Measurements from ENCODE around the gene FBXL13.
"Not testable (repeated sequence)": the region's sequence is repeated elsewhere in the genome, so short reads cannot be mapped to it uniquely, and the experiment has no call there.

The FBXL13 gene

GRCh38 chr7:102996957-102997356, 77.6 kb downstream of the FBXL13 start:
- H3K27ac ChIP-seq (ENCODE audit: low read depth, low read length) = no peak overlapping the region
- H3K9ac ChIP-seq (ENCODE audit: low read depth, low read length) = no peak overlapping the region
- peaks cover 5% of the 10 kb centered on the region; the same call in 1 of the 2 replicates for H3K9me3 ChIP-seq (ENCODE audit: control insufficient read depth, insufficient read depth, low read length)
- H3K36me3 ChIP-seq (ENCODE audit: control insufficient read depth, insufficient read depth, low read length) = no peaks in the 10 kb centered on the region
- no peaks in the 10 kb centered on the region for H3K27me3 ChIP-seq (ENCODE audit: control insufficient read depth, insufficient read depth, low read length)
- H3K4me1 ChIP-seq (ENCODE audit: control insufficient read depth, insufficient read depth, low read length) = peaks cover 8% of the 10 kb centered on the region; the same call in 1 of the 2 replicates
- H3K4me3 ChIP-seq (ENCODE audit: low read depth, low read length) = no peak overlapping the region

- H3K27ac ChIP-seq (ENCODE audit: low read depth, low read length); H3K4me1 ChIP-seq (ENCODE audit: control insufficient read depth, insufficient read depth, low read length); H3K4me3 ChIP-seq (ENCODE audit: low read depth, low read length); H3K9me3 ChIP-seq (ENCODE audit: control insufficient read depth, insufficient read depth, low read length); H3K9ac ChIP-seq (ENCODE audit: low read depth, low read length); H3K36me3 ChIP-seq (ENCODE audit: control insufficient read depth, insufficient read depth, low read length); H3K27me3 ChIP-seq (ENCODE audit: control insufficient read depth, insufficient read depth, low read length): not testable (repeated sequence)
Observed at GRCh38 chr7:102995609-102996008, 79.0 kb downstream of the FBXL13 start.

GRCh38 chr7:102994567-102994966, 80.0 kb downstream of the FBXL13 start:
- H3K27ac ChIP-seq (ENCODE audit: low read depth, low read length) = no peak overlapping the region
- no peak overlapping the region for H3K4me3 ChIP-seq (ENCODE audit: low read depth, low read length)
- peaks cover 5% of the 10 kb centered on the region; the same call in 1 of the 2 replicates for H3K9me3 ChIP-seq (ENCODE audit: control insufficient read depth, insufficient read depth, low read length)

GRCh38 chr7:102993718-102994029, 80.9 kb downstream of the FBXL13 start:
- no peak overlapping the region for H3K4me3 ChIP-seq (ENCODE audit: low read depth, low read length)
- H3K27ac ChIP-seq (ENCODE audit: low read depth, low read length) = no peak overlapping the region
- H3K9ac ChIP-seq (ENCODE audit: low read depth, low read length) = no peak overlapping the region
- peaks cover 8% of the 10 kb centered on the region; the same call in 1 of the 2 replicates for H3K4me1 ChIP-seq (ENCODE audit: control insufficient read depth, insufficient read depth, low read length)
- H3K36me3 ChIP-seq (ENCODE audit: control insufficient read depth, insufficient read depth, low read length) = no peaks in the 10 kb centered on the region
- no peaks in the 10 kb centered on the region for H3K27me3 ChIP-seq (ENCODE audit: control insufficient read depth, insufficient read depth, low read length)
- H3K9me3 ChIP-seq (ENCODE audit: control insufficient read depth, insufficient read depth, low read length) = peaks cover 5% of the 10 kb centered on the region; the same call in 1 of the 2 replicates

More at GRCh38 chr7:102994567-102994966, 80.0 kb downstream of the FBXL13 start:
- Histone ChIP-seq H3K27me3 (ENCODE audit: control insufficient read depth, insufficient read depth, low read length) (no peaks in the 10 kb centered on the region), H3K9ac (ENCODE audit: low read depth, low read length) (no peak overlapping the region), H3K36me3 (ENCODE audit: control insufficient read depth, insufficient read depth, low read length) (no peaks in the 10 kb centered on the region), H3K4me1 (ENCODE audit: control insufficient read depth, insufficient read depth, low read length) (peaks cover 8% of the 10 kb centered on the region; the same call in 1 of the 2 replicates)

- no peak overlapping the region for H3K4me3 ChIP-seq (ENCODE audit: low read depth, low read length)
- peaks cover 5% of the 10 kb centered on the region; the same call in 1 of the 2 replicates for H3K9me3 ChIP-seq (ENCODE audit: control insufficient read depth, insufficient read depth, low read length)
- H3K27me3 ChIP-seq (ENCODE audit: control insufficient read depth, insufficient read depth, low read length) = no peaks in the 10 kb centered on the region
- H3K9ac ChIP-seq (ENCODE audit: low read depth, low read length) = no peak overlapping the region
- H3K27ac ChIP-seq (ENCODE audit: low read depth, low read length) = no peak overlapping the region
- H3K36me3 ChIP-seq (ENCODE audit: control insufficient read depth, insufficient read depth, low read length) = no peaks in the 10 kb centered on the region
- H3K4me1 ChIP-seq (ENCODE audit: control insufficient read depth, insufficient read depth, low read length) = peaks cover 8% of the 10 kb centered on the region; the same call in 1 of the 2 replicates
Observed at GRCh38 chr7:102992938-102993717, 81.5 kb downstream of the FBXL13 start.

- Histone ChIP-seq H3K9me3 (ENCODE audit: control insufficient read depth, insufficient read depth, low read length) (peaks cover 5% of the 10 kb centered on the region; the same call in 1 of the 2 replicates), H3K4me3 (ENCODE audit: low read depth, low read length) (no peak overlapping the region), H3K4me1 (ENCODE audit: control insufficient read depth, insufficient read depth, low read length) (peaks cover 8% of the 10 kb centered on the region; the same call in 1 of the 2 replicates), H3K36me3 (ENCODE audit: control insufficient read depth, insufficient read depth, low read length) (no peaks in the 10 kb centered on the region), H3K27ac (ENCODE audit: low read depth, low read length) (no peak overlapping the region), H3K27me3 (ENCODE audit: control insufficient read depth, insufficient read depth, low read length) (no peaks in the 10 kb centered on the region), H3K9ac (ENCODE audit: low read depth, low read length) (no peak overlapping the region)
Observed at GRCh38 chr7:102992509-102992937, 82.1 kb downstream of the FBXL13 start.

- H3K4me1 ChIP-seq (ENCODE audit: control insufficient read depth, insufficient read depth, low read length) = peaks cover 8% of the 10 kb centered on the region; the same call in 1 of the 2 replicates
- H3K36me3 ChIP-seq (ENCODE audit: control insufficient read depth, insufficient read depth, low read length) = no peaks in the 10 kb centered on the region
- H3K4me3 ChIP-seq (ENCODE audit: low read depth, low read length) = no peak overlapping the region
- H3K27ac ChIP-seq (ENCODE audit: low read depth, low read length) = no peak overlapping the region
- no peaks in the 10 kb centered on the region for H3K27me3 ChIP-seq (ENCODE audit: control insufficient read depth, insufficient read depth, low read length)
- peaks cover 5% of the 10 kb centered on the region; the same call in 1 of the 2 replicates for H3K9me3 ChIP-seq (ENCODE audit: control insufficient read depth, insufficient read depth, low read length)
- no peak overlapping the region for H3K9ac ChIP-seq (ENCODE audit: low read depth, low read length)
Observed at GRCh38 chr7:102991540-102992214, 82.9 kb downstream of the FBXL13 start.

- Histone ChIP-seq H3K4me1 (ENCODE audit: control insufficient read depth, insufficient read depth, low read length) (peaks cover 8% of the 10 kb centered on the region; the same call in 1 of the 2 replicates), H3K36me3 (ENCODE audit: control insufficient read depth, insufficient read depth, low read length) (no peaks in the 10 kb centered on the region), H3K9me3 (ENCODE audit: control insufficient read depth, insufficient read depth, low read length) (peaks cover 5% of the 10 kb centered on the region; the same call in 1 of the 2 replicates), H3K4me3 (ENCODE audit: low read depth, low read length) (no peak overlapping the region), H3K27ac (ENCODE audit: low read depth, low read length) (no peak overlapping the region), H3K9ac (ENCODE audit: low read depth, low read length) (no peak overlapping the region), H3K27me3 (ENCODE audit: control insufficient read depth, insufficient read depth, low read length) (no peaks in the 10 kb centered on the region)
Observed at GRCh38 chr7:102991077-102991539, 83.5 kb downstream of the FBXL13 start.

GRCh38 chr7:102990642-102991041, 84.0 kb downstream of the FBXL13 start:
- Histone ChIP-seq H3K4me3 (ENCODE audit: low read depth, low read length) (no peak overlapping the region), H3K27ac (ENCODE audit: low read depth, low read length) (no peak overlapping the region), H3K9me3 (ENCODE audit: control insufficient read depth, insufficient read depth, low read length) (peaks cover 5% of the 10 kb centered on the region; the same call in 1 of the 2 replicates), H3K4me1 (ENCODE audit: control insufficient read depth, insufficient read depth, low read length) (peaks cover 8% of the 10 kb centered on the region; the same call in 1 of the 2 replicates), H3K27me3 (ENCODE audit: control insufficient read depth, insufficient read depth, low read length) (no peaks in the 10 kb centered on the region), H3K9ac (ENCODE audit: low read depth, low read length) (no peak overlapping the region), H3K36me3 (ENCODE audit: control insufficient read depth, insufficient read depth, low read length) (no peaks in the 10 kb centered on the region)

- no peak overlapping the region for H3K4me3 ChIP-seq (ENCODE audit: low read depth, low read length)
- no peaks in the 10 kb centered on the region for H3K36me3 ChIP-seq (ENCODE audit: control insufficient read depth, insufficient read depth, low read length)
- no peak overlapping the region for H3K9ac ChIP-seq (ENCODE audit: low read depth, low read length)
- H3K27ac ChIP-seq (ENCODE audit: low read depth, low read length) = no peak overlapping the region
- no peaks in the 10 kb centered on the region for H3K27me3 ChIP-seq (ENCODE audit: control insufficient read depth, insufficient read depth, low read length)
- no peaks in the 10 kb centered on the region for H3K9me3 ChIP-seq (ENCODE audit: control insufficient read depth, insufficient read depth, low read length)
- H3K4me1 ChIP-seq (ENCODE audit: control insufficient read depth, insufficient read depth, low read length) = peaks cover 8% of the 10 kb centered on the region; the same call in 1 of the 2 replicates
Observed at GRCh38 chr7:102988631-102989560, 85.7 kb downstream of the FBXL13 start.
